ENCODE results near the gene SPTBN1. TPM values are rescaled to one million over a fixed set of nuclear protein-coding genes. Genes with fewer than 3 reads are reported as not detected.

Gene SPTBN1
- total RNA-seq, 1 experiment from 2014 or later: 146 TPM

DNA sequence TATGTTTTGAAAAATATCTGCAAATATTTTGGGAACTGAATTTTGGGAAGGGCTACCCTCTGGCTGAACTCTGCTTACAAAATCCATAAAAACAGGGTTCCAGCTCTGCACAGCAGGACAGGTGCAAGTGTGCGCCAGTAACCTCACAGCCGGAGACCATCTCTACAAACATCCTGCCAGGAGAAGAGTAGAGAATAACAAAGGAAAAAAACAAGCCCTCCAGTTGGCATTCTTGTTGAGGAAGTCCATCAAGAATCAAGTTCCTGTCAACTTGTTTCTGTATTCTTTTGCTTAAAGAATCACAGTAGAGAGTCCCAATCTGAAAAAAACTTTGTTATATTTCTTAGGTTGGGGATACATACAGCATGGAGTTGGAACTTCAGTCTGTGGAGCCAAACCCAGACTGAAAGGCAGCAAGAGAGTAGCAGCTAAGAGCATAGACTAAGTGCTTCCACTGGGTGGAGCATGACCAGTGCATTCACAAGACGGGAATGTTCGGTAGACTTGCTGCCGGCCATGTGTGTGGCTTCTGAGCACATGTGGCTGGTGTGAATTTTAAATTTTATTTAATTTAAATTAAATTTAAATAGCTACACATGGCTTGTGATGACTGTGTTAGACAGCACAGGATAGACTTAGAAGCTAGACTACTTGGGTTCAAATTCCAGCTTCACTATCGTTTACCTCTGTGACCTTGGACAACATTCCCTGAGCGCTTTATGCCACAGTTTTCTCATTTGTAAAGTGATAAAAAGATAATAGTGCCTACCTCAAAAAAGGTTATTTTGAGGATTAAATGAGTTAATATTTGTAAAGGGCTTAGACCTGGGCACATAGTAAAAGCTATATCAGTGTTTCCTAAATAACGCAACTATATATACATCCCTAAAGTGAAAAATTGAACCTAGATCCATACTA lies 41.9 kb downstream of the SPTBN1 start:
- Histone ChIP-seq H3K36me3 (ENCODE audit: insufficient read depth, low read length, poor library complexity, severe bottlenecking) (no peaks in the 10 kb centered on the region), H3K4me3 (ENCODE audit: low read depth, low read length, poor library complexity, severe bottlenecking) (no peak overlapping the region), H3K4me1 (ENCODE audit: insufficient read depth, low read length, poor library complexity, severe bottlenecking) (peaks cover 48% of the 10 kb centered on the region), H3K27ac (ENCODE audit: low read depth, low read length, poor library complexity, severe bottlenecking) (no peak overlapping the region), H3K27me3 (replicated peaks; ENCODE audit: insufficient read depth, low read depth, low read length, poor library complexity) (no peaks in the 10 kb centered on the region), H3K9me3 (ENCODE audit: low read depth, low read length, poor library complexity, severe bottlenecking) (no peaks in the 10 kb centered on the region)
- intact Hi-C loops (cut with micrococcal nuclease; ENCODE audit: unreplicated experiment): no loop called here
- TF ChIP-seq, protein P1, sequence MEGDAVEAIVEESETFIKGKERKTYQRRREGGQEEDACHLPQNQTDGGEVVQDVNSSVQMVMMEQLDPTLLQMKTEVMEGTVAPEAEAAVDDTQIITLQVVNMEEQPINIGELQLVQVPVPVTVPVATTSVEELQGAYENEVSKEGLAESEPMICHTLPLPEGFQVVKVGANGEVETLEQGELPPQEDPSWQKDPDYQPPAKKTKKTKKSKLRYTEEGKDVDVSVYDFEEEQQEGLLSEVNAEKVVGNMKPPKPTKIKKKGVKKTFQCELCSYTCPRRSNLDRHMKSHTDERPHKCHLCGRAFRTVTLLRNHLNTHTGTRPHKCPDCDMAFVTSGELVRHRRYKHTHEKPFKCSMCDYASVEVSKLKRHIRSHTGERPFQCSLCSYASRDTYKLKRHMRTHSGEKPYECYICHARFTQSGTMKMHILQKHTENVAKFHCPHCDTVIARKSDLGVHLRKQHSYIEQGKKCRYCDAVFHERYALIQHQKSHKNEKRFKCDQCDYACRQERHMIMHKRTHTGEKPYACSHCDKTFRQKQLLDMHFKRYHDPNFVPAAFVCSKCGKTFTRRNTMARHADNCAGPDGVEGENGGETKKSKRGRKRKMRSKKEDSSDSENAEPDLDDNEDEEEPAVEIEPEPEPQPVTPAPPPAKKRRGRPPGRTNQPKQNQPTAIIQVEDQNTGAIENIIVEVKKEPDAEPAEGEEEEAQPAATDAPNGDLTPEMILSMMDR (conservative IDR thresholded peaks at IDR 0.05; ENCODE audit: low read depth, low read length): peak; percentile 57
- no peak for TF ChIP-seq EZH2 (IDR thresholded peaks at IDR 0.05; ENCODE audit: borderline replicate concordance, low read depth, low read length, poor library complexity, severe bottlenecking)
- CTCF ChIA-PET: interaction anchor here (0.5 kb wide), 1 partner anchor 10 kb away, joined by 6 read pairs; no protein-coding TSS in a partner anchor
- no TSS peak for BruUV-seq (replicated peaks)
- POLR2A ChIA-PET (ENCODE audit: low non-redundant PET): interaction anchor here (0.6 kb wide), 1 partner anchor 368 kb away, joined by 3 read pairs; no protein-coding TSS in a partner anchor
- peak; percentile 71 for DNase-seq (ENCODE audit: low spot score)

DNA sequence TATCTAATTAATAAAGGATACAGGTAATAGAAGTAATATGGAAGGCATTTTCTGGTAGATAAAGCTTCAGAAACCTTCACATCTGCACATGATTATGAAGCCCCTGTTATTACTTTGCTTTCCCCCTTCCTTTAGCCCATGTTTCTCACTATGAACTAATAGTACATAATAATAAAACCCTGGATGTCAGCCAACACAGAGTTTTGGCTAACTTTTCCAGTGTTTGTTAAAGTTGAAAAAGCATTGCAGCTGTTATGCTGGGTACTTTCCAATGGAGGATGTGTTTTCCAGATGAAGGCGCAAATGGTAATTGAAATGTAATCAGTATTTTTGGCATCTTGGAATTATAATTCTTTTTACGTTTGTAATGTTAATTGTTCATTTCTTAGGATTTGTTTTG lies 43.5 kb downstream of the SPTBN1 start:
- no TSS peak for BruUV-seq (replicated peaks)
- Histone ChIP-seq H3K4me1 (ENCODE audit: insufficient read depth, low read length, poor library complexity, severe bottlenecking) (peaks cover 41% of the 10 kb centered on the region), H3K9me3 (ENCODE audit: low read depth, low read length, poor library complexity, severe bottlenecking) (no peaks in the 10 kb centered on the region), H3K36me3 (ENCODE audit: insufficient read depth, low read length, poor library complexity, severe bottlenecking) (no peaks in the 10 kb centered on the region), H3K27ac (ENCODE audit: low read depth, low read length, poor library complexity, severe bottlenecking) (no peak overlapping the region), H3K4me3 (ENCODE audit: low read depth, low read length, poor library complexity, severe bottlenecking) (no peak overlapping the region), H3K27me3 (replicated peaks; ENCODE audit: insufficient read depth, low read depth, low read length, poor library complexity) (no peaks in the 10 kb centered on the region)
- intact Hi-C loops (cut with micrococcal nuclease; ENCODE audit: unreplicated experiment): loop anchor here (5.0 kb wide), 1 partner anchor 292 kb away; no protein-coding TSS in a partner anchor
- TF ChIP-seq, protein P1 (conservative IDR thresholded peaks at IDR 0.05; ENCODE audit: low read depth, low read length): no peak
- no peak for TF ChIP-seq EZH2 (IDR thresholded peaks at IDR 0.05; ENCODE audit: borderline replicate concordance, low read depth, low read length, poor library complexity, severe bottlenecking)
- DNase-seq (ENCODE audit: low spot score): no peak
- POLR2A ChIA-PET (ENCODE audit: low non-redundant PET): no interaction called here
- CTCF ChIA-PET: interaction anchor here (0.6 kb wide), 1 partner anchor 75 kb away, joined by 3 read pairs; no protein-coding TSS in a partner anchor

DNA sequence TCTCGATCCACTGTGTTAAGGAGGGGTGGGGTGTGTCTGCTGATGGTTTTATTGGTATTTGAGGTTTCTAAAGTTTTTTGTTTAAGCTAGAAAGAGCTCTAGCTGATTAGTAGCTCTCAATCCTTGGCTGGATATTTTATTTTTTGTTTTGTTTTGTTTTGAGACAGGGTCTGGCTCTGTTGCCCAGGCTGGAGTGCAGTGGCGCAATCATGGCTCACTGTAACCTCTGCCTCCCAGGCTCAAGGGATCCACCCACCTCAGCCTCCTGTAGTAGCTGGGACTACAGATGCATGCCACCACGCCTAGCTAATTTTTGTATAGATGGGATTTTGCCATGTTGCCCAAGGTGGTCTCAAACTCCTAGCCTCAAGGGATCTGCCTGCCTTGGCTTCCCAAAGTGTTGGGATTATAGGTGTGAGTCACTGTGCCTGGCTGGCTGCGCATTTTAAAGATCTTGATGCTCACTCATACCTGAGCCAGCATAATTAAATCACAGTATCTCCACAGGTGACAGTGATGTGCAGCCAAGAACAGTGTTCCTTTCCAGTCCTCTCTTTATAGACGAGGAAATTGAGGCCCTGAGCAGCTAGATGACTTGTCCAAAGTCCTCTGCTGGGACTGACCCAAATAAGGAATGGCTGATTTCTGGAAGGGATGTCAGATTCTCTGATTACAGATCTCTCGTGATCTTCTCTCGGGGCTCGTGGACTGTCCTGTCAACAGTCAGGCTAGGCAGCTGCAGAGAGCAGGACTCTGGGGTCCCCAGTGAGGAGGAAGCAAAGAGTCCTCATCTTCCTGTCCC lies 44.5 kb downstream of the SPTBN1 start:
- Histone ChIP-seq H3K36me3 (ENCODE audit: insufficient read depth, low read length, poor library complexity, severe bottlenecking) (no peaks in the 10 kb centered on the region), H3K27ac (ENCODE audit: low read depth, low read length, poor library complexity, severe bottlenecking) (no peak overlapping the region), H3K4me1 (ENCODE audit: insufficient read depth, low read length, poor library complexity, severe bottlenecking) (peaks cover 41% of the 10 kb centered on the region), H3K4me3 (ENCODE audit: low read depth, low read length, poor library complexity, severe bottlenecking) (no peak overlapping the region), H3K9me3 (ENCODE audit: low read depth, low read length, poor library complexity, severe bottlenecking) (no peaks in the 10 kb centered on the region), H3K27me3 (replicated peaks; ENCODE audit: insufficient read depth, low read depth, low read length, poor library complexity) (no peaks in the 10 kb centered on the region)
- intact Hi-C loops (cut with micrococcal nuclease; ENCODE audit: unreplicated experiment): loop anchor here (5.0 kb wide), 1 partner anchor 293 kb away; no protein-coding TSS in a partner anchor
- ChIA-PET POLR2A (ENCODE audit: low non-redundant PET) (no interaction called here), CTCF (interaction anchor here (0.6 to 0.7 kb wide), 3 partner anchors 76 to 339 kb away, joined by 3 to 4 read pairs (median 3); no protein-coding TSS in a partner anchor)
- DNase-seq (ENCODE audit: low spot score): no peak
- TF ChIP-seq, protein P1 (conservative IDR thresholded peaks at IDR 0.05; ENCODE audit: low read depth, low read length): no peak
- TF ChIP-seq EZH2 (IDR thresholded peaks at IDR 0.05; ENCODE audit: borderline replicate concordance, low read depth, low read length, poor library complexity, severe bottlenecking): no peak
- no TSS peak for BruUV-seq (replicated peaks)

Data from A673 (cell line).